BLaER1 treated with 17β-estradiol and CSF1 and Interleukin-3, amounts not matched to agents 10 nM and 100 nM (cell line): ENCODE results near the gene SH3BP5.

Experiments used
- H3K27ac ChIP-seq, 11 experiments: shearing (Covaris generic); formaldehyde crosslinking; 2 replicates each; pipeline ENCODE4 v1.8.1; 2022
- H3K27me3 ChIP-seq, 11 experiments: shearing (Covaris generic); formaldehyde crosslinking; 2 replicates each; pipeline ENCODE4 v1.8.1; 2022
- H3K36me3 ChIP-seq, 11 experiments: shearing (Covaris generic); formaldehyde crosslinking; 2 replicates each; pipeline ENCODE4 v1.8.1; 2022
- H3K4me1 ChIP-seq, 10 experiments: shearing (Covaris generic); formaldehyde crosslinking; 2 replicates each; pipeline ENCODE4 v1.8.1; 2022
- H3K4me2 ChIP-seq, 11 experiments: shearing (Covaris generic); formaldehyde crosslinking; 2 replicates each; pipeline ENCODE4 v1.8.1; 2022
- H3K4me3 ChIP-seq, 10 experiments: shearing (Covaris generic); formaldehyde crosslinking; 2 replicates each; pipeline ENCODE4 v1.8.1; 2022
- H3K9ac ChIP-seq, 11 experiments: shearing (Covaris generic); formaldehyde crosslinking; 2 replicates each; pipeline ENCODE4 v1.8.1; 2022
- H3K9me3 ChIP-seq, 11 experiments: shearing (Covaris generic); formaldehyde crosslinking; replicated peaks in 1 of 11; 2 replicates each; pipeline ENCODE4 v1.8.1; 2022
- H4K20me1 ChIP-seq, 11 experiments: shearing (Covaris generic); formaldehyde crosslinking; 2 replicates each; pipeline ENCODE4 v1.8.1; 2022
- Cebpa-rat ChIP-seq, 11 experiments: shearing (Covaris generic); IDR thresholded peaks; 2 replicates each; pipeline ENCODE4 v1.8.1; 2022

Gene SH3BP5

DNA sequence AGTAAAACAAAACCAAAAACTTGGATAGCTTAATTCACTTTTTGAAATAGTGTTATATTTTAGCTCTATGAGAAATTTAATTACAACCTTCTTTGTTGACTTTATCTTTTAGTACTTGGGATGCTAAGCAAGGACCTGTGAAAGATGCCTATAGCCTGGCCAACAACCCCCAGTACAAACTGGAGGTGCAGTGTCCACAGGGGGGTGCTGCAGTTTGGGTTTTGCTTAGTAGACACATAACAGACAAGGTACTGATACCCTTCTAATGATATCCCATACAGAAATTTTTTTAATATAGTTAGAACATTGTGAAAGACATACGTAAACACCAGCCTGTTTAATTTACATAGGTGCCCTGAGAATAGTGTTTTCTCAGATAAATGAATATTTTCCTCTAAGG is 91.0 kb downstream of the SH3BP5 start:
- Histone ChIP-seq H3K9me3 (no peaks in the 10 kb centered on the region), H3K36me3 (peaks cover 81 to 100% (median 97%) of the 10 kb centered on the region in 11 experiments), H3K4me1 (no peaks in the 10 kb centered on the region)

DNA sequence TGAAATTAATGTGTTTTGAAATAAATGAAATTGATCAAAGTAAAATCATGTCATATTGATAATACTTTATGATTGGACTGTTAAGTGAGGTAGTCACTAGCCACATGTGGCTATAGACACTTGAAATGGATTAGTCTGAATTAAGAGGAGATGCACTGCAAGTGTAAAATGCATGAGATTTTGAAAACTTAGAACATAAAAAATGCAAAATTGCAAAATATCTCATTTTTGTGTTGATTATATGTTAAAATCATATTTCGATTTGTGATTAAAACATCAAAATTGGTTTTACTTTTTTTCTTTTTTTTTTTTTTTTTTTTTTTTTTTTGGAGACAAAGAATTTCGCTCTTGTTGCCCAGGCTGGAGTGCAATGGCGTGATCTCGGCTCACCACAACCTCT is 103.1 kb downstream of the SH3BP5 start:
- Histone ChIP-seq H3K4me1 (no peaks in the 10 kb centered on the region), H3K4me2 (no peak overlapping the region), H3K36me3 (peaks cover 56 to 100% (median 86%) of the 10 kb centered on the region in 11 experiments), H3K9me3 (no peaks in the 10 kb centered on the region), H3K27ac (no peak overlapping the region), H3K27me3 (no peaks in the 10 kb centered on the region), H3K4me3 (no peak overlapping the region), H4K20me1 (peaks cover 0 to 20% (median 0%) of the 10 kb centered on the region in 11 experiments; a peak in 4 of 22 replicates), H3K9ac (no peak overlapping the region)
- TF ChIP-seq Cebpa-rat (IDR thresholded peaks at IDR 0.05), result no peak

More for the DNA sequence above, 91.0 kb downstream of the SH3BP5 start:
- Histone ChIP-seq H3K4me2 (no peak overlapping the region), H3K27me3 (no peaks in the 10 kb centered on the region), H3K27ac (no peak overlapping the region), H3K9ac (no peak overlapping the region), H4K20me1 (no peaks in the 10 kb centered on the region; a peak in 1 of 22 replicates), H3K4me3 (no peak overlapping the region)
- TF ChIP-seq Cebpa-rat (IDR thresholded peaks at IDR 0.05), result no peak

DNA sequence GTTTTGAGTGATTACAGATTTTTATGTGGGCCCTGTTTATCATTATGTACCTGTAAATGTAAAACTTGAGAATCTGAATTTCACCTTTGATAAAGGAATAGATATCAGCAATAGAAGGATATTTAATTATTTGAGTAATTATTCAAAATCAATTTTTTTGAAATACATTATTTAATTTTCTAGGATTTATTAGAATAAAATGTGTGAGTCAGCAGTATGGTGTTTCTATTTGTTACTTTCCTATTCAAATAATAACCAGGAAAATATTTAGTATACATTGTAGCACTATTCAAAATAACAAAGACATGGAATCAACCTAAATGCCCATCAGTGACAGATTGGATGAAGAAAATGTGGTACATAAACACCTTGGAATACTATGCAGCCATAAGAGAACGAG is 104.2 kb downstream of the SH3BP5 start:
- H4K20me1 ChIP-seq, result peaks cover 0 to 19% (median 0%) of the 10 kb centered on the region in 11 experiments; a peak in 5 of 22 replicates
- no peak overlapping the region for H3K4me2 ChIP-seq
- no peaks in the 10 kb centered on the region for H3K9me3 ChIP-seq
- H3K9ac ChIP-seq, result no peak overlapping the region
- no peak overlapping the region for H3K4me3 ChIP-seq
- H3K27ac ChIP-seq, result no peak overlapping the region
- no peaks in the 10 kb centered on the region for H3K4me1 ChIP-seq
- H3K36me3 ChIP-seq, result peaks cover 56 to 100% (median 85%) of the 10 kb centered on the region in 11 experiments
- no peaks in the 10 kb centered on the region for H3K27me3 ChIP-seq
- TF ChIP-seq Cebpa-rat (IDR thresholded peaks at IDR 0.05), result no peak

DNA sequence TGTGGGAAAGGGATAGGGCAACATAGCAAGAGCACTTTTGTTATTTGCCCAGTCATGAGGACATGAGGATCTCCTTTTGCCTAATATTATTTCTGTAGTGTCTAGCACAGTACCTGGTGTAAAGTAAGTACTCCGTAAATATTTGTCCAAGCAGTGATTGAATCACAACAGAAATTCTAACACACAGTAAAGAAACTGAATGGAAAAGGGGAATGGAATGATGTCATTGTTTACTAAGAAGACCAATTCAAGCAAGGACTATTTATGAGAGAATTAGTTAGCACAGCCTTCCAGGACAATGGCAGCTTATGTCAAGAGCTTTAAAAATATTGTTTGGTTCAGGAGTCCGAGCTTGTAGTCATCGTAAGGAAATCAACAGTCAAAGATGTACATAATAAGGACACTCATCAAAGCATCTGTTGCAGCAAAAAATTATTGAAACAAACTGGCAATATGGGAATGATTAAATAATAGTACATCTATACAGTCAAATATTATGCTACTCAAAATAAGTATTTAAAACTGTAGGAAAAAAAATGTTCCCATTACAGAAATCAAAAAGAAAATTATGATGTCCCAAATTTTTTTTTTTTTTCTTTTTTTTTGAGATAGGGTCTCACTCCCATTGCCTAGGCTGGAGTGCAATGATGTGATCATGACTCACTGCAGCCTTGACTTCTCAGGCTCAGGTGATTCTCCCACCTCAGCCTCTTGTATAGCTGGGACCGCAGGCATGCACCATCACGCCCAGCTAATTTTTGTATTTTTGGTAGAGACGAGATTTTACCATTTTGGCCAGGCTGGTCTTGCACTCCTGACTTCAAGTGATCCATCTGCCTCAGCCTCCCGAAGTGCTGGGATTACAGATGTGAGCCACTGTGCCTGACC is 108.5 kb downstream of the SH3BP5 start:
- Histone ChIP-seq H3K4me1 (no peaks in the 10 kb centered on the region), H3K9me3 (no peaks in the 10 kb centered on the region), H3K27me3 (no peaks in the 10 kb centered on the region), H4K20me1 (peaks cover 0 to 24% (median 0%) of the 10 kb centered on the region in 11 experiments; a peak in 6 of 22 replicates), H3K27ac (no peak overlapping the region), H3K4me2 (no peak overlapping the region), H3K4me3 (no peak overlapping the region), H3K9ac (no peak overlapping the region), H3K36me3 (peaks cover 70 to 100% (median 94%) of the 10 kb centered on the region in 11 experiments)
- no peak for TF ChIP-seq Cebpa-rat (IDR thresholded peaks at IDR 0.05)

DNA sequence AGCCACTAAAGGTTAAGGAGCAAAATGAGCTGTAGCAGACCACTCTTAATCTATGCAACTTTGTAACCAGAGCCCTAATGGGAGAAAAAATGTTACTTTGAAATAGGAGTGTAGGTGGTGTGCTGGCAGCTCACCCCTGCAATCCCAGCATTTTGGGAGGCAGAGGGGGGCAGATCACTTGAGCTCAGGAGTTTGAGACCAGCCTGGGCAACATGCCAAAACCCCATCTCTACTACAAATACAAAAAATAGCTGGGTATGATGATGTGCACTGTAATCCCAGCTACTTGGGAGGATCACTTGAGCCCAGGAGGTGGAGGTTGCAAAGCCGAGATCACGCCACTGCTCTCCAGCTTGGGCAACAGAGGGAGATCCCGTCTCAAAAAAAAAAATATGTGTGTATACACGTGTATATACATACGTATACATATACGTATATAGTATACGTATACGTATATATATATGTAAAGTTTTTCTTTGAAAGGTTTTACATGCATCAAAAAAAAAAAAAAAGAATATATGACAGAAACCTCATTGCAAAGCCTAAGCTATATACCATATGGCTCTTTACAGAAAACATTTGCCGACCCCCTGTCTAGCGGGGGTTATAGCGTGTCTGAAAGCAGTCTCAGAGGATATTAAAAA is 110.7 kb downstream of the SH3BP5 start:
- no peak overlapping the region for H3K4me3 ChIP-seq
- no peak for TF ChIP-seq Cebpa-rat (IDR thresholded peaks at IDR 0.05)
- peaks cover 0 to 40% (median 0%) of the 10 kb centered on the region in 11 experiments; a peak in 6 of 22 replicates for H4K20me1 ChIP-seq
- no peaks in the 10 kb centered on the region for H3K27me3 ChIP-seq
- peaks cover 76 to 100% (median 97%) of the 10 kb centered on the region in 11 experiments for H3K36me3 ChIP-seq
- H3K9me3 ChIP-seq, result no peaks in the 10 kb centered on the region
- H3K4me1 ChIP-seq, result peaks cover 0 to 7% (median 4%) of the 10 kb centered on the region in 10 experiments; a peak in 7 of 20 replicates
- no peak overlapping the region for H3K4me2 ChIP-seq
- no peak overlapping the region for H3K9ac ChIP-seq
- no peak overlapping the region for H3K27ac ChIP-seq

DNA sequence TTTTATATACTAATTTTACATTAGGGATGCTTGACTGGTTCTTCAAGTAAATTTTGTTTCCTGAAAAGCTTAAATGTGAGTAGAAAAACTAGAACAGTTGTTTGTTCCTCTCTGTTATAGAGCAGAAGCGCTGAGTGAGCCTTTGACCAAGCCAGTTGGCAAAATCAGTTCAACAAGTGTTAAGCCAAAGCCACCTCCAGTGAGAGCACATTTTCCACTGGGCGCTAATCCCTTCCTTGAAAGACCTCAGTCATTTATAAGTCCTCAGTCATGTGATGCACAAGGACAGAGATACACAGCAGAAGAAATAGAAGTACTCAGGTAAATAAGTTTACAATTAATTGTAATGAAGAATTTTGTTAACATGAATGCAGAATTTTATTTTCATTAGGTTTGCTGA is 111.7 kb downstream of the SH3BP5 start:
- Histone ChIP-seq H3K9ac (no peak overlapping the region), H4K20me1 (peaks cover 0 to 50% (median 0%) of the 10 kb centered on the region in 11 experiments; a peak in 5 of 22 replicates), H3K4me2 (no peak overlapping the region), H3K27ac (no peak overlapping the region), H3K4me3 (no peak overlapping the region), H3K9me3 (no peaks in the 10 kb centered on the region), H3K27me3 (no peaks in the 10 kb centered on the region), H3K4me1 (peaks cover 3 to 15% (median 10%) of the 10 kb centered on the region in 10 experiments; a peak in 19 of 20 replicates), H3K36me3 (peaks cover 81 to 98% (median 92%) of the 10 kb centered on the region in 11 experiments)
- TF ChIP-seq Cebpa-rat (IDR thresholded peaks at IDR 0.05), result no peak

DNA sequence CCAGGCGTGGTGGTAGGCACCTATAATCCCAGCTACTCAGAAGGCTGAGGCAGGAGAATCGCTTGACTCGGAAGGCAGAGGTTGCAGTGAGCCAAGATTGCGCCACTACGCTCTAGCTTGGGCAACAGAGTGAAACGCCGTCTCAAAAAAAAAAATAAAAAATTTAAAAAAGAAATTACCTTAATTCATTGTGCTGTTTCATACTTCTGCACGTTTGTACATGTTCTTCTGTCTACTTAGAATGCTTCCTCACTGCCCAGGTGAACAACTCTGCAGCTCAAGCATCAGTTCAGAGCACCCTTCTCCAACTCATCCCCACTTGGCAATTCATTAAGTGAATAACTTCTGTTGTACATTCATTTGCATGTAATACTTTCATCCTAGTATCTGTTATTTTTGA is 112.3 kb downstream of the SH3BP5 start:
- no peak overlapping the region for H3K9ac ChIP-seq
- H3K27ac ChIP-seq, result no peak overlapping the region
- H3K27me3 ChIP-seq, result no peaks in the 10 kb centered on the region
- peaks cover 0 to 45% (median 0%) of the 10 kb centered on the region in 11 experiments; a peak in 5 of 22 replicates for H4K20me1 ChIP-seq
- H3K9me3 ChIP-seq, result no peaks in the 10 kb centered on the region
- H3K4me2 ChIP-seq, result no peak overlapping the region
- peaks cover 82 to 98% (median 94%) of the 10 kb centered on the region in 11 experiments for H3K36me3 ChIP-seq
- no peak overlapping the region for H3K4me3 ChIP-seq
- no peak for TF ChIP-seq Cebpa-rat (IDR thresholded peaks at IDR 0.05)
- H3K4me1 ChIP-seq, result peaks cover 7 to 20% (median 13%) of the 10 kb centered on the region in 10 experiments; a peak in 19 of 20 replicates

DNA sequence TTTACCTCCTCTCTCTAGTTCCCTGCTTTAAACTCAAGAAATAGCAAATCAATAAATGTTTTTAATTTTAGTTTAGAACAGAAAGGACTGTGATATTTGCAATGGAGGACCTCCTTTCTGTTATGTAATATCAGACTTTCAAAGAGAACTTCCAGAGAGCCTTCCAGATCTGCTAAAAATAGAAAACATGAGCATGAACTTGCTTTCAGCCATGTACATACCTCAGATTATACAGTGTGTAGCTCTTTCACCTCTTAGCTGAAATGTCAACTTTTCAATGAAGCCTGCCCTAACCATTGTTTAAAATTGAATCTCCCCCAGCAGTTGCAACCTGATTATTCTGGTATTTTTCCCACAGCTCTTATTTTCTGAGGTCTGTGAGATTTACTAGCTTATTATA is 113.7 kb downstream of the SH3BP5 start:
- no peak for TF ChIP-seq Cebpa-rat (IDR thresholded peaks at IDR 0.05)
- H3K4me1 ChIP-seq, result peaks cover 7 to 25% (median 13%) of the 10 kb centered on the region in 10 experiments; a peak in 19 of 20 replicates
- H3K4me2 ChIP-seq, result no peak overlapping the region
- H3K27me3 ChIP-seq, result no peaks in the 10 kb centered on the region
- H3K4me3 ChIP-seq, result no peak overlapping the region
- H3K9ac ChIP-seq, result no peak overlapping the region
- H3K27ac ChIP-seq, result no peak overlapping the region
- H3K36me3 ChIP-seq, result peaks cover 84 to 98% (median 94%) of the 10 kb centered on the region in 11 experiments
- H3K9me3 ChIP-seq, result no peaks in the 10 kb centered on the region
- H4K20me1 ChIP-seq, result peaks cover 0 to 39% (median 0%) of the 10 kb centered on the region in 11 experiments; a peak in 5 of 22 replicates

DNA sequence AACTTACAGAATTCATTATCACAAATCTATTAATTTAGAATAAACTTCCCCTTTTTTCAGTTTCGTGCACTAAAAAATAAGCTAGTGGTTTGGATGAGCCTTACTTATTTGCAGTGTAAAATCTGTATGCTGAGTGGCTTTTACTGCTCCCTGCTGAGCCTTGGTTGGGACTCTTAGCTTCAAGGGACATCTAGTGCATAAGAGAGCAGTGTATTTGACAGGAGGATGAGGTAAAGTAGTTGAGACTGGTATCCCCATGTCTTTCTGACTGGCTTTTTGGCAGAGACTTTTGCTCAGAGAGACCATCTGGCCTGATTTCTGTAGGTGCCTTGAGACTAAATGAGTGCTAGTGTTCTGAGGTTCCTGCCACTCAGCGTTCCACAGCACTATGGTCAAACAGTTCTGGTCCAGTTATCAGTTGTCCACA is 114.5 kb downstream of the SH3BP5 start:
- peaks cover 7 to 25% (median 13%) of the 10 kb centered on the region in 10 experiments; a peak in 19 of 20 replicates for H3K4me1 ChIP-seq

More for the DNA sequence above, 114.5 kb downstream of the SH3BP5 start:
- no peak for TF ChIP-seq Cebpa-rat (IDR thresholded peaks at IDR 0.05)
- H3K4me3 ChIP-seq, result no peak overlapping the region
- H3K9ac ChIP-seq, result no peak overlapping the region
- H3K9me3 ChIP-seq, result no peaks in the 10 kb centered on the region
- no peaks in the 10 kb centered on the region for H3K27me3 ChIP-seq
- no peak overlapping the region for H3K27ac ChIP-seq
- H4K20me1 ChIP-seq, result peaks cover 0 to 34% (median 0%) of the 10 kb centered on the region in 11 experiments; a peak in 4 of 22 replicates
- H3K4me2 ChIP-seq, result no peak overlapping the region
- peaks cover 85 to 98% (median 94%) of the 10 kb centered on the region in 11 experiments for H3K36me3 ChIP-seq
